ENCODE measurements around the gene PARP8.

- TF ChIP-seq CTCF (IDR thresholded peaks at IDR 0.05): no peak
- TF ChIP-seq POLR2A (IDR thresholded peaks at IDR 0.05): no peak
- TF ChIP-seq POLR2AphosphoS5 (IDR thresholded peaks at IDR 0.05): no peak
- TF ChIP-seq EP300 (IDR thresholded peaks at IDR 0.05; ENCODE audit: low read depth): no peak
Measured at GRCh38 chr5:50856401-50857119, 190.1 kb downstream of the PARP8 start.
